Activated CD8-positive, alpha-beta memory T cell treated with anti-CD3 and anti-CD28 coated beads for 24 hours (primary cell): Measurements from ENCODE around the gene CALR3.
"Not testable (repeated sequence)": the region's sequence is repeated elsewhere in the genome, so short reads cannot be mapped to it uniquely, and the experiment has no call there.

Experiments used
- DNase-seq: peaks from one replicate; pipeline ENCODE4 v3.0.0-alpha.2; 2020

The CALR3 gene

DNA sequence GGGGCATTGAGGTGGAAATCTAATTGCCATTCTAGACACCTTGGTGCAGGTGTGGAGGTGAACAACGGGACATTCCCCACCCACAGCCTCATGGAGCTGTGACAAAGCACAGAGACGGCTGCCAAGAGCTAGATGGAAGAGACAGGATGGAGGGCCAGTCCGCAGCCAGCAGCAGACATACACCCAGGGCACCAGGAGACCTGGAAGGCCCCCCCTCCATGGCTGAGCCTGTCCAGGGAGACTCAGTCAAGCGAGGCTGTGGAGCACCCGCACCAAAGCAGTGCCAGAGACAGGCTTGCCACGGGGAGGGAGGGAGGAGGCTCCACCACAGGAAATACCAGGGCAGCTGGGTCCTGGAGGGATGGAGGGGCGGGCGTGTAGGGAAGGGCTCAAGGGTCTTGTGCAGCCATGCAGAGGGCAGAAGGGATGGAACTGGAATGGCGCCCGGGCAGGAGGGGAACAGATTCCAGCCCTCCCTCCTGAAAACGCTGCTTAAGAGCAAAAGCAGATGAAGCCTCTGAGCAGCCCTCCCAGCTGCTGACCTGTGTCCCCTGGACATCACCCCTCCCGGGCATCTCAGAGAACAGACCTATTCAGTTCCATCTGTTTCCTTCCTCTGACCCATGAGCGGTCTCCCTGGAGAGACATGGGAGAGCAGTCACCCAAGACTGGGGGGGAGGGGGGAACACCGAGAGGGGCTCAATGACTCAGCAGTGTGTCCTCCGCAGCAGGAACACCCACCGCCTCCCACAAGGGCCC, 38.6 kb downstream of the CALR3 start:
- no peak for DNase-seq

- no peak for DNase-seq
These were observed 39.2 kb downstream of the CALR3 start for GRCh38 chr19:16456652-16457194.

DNA sequence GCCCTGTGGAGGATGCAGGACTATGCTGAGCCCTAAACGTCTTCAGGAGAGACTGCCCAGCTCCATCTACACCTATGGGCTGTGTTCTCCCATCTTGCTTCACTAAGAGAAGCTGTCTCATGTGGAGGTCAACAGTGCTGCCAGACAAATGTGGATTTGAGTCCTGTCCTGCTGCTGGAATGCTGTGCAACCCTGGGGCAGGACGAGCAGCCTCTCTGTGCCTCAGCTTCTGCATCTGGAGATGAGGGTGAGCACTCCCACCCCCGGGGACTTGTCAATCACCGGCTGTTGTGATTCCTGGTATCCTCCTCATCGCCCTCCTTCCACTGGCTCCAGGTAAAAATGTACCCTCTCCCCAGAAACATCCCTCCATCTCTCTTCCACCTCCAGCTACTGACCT, 40.5 kb downstream of the CALR3 start:
- DNase-seq = no peak

DNA sequence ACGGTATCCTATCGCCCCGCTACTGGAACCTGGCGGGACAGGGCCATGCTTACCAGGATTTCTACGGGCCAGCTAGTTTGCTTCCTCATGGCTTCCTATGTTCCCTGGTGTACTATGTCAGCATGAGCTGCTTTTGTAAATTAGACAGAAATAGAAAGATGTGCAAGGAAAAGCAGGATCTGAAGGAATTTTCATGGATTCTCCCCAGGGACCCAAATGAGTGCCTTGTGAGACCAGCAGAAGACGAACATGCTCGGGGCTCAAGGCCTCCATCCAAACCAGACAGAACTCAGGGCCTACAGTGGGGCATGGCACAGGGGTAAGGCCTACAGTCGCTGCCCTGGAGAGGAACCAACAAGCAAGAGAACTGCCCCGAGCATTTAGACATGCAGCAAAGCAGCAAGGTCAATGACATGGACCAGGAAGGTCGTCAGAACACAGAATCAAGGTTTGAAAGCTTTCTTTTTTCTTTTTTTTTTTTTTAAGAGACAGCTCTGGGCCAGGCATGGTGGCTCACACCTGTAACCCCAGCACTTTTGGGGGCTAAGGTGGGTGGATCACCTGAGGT, 41.5 kb downstream of the CALR3 start:
- no peak for DNase-seq

DNA sequence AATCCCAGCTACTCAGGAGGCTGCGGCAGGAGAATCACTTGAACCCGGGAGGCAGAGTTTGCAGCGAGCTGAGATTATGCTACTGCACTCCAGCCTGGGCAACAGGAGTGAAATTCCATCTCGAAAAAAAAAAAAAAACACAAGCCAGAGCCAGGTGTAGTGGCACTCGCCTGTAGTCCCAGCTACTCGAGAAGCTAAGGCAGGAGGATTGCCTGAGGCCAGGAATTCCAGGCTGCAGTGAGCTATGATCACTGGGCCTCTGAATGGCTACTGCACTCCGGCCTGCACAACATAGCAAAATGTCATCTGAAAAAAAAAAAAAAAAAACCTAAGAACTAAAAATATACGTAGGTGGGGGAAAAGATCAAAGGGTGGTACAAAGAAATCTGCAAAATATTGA, 43.6 kb downstream of the CALR3 start:
- DNase-seq = no peak

- no peak for DNase-seq
These were observed 46.5 kb downstream of the CALR3 start for GRCh38 chr19:16449330-16449961.

- not testable (repeated sequence) for DNase-seq
These were observed 47.1 kb downstream of the CALR3 start for GRCh38 chr19:16448872-16449271.

DNA sequence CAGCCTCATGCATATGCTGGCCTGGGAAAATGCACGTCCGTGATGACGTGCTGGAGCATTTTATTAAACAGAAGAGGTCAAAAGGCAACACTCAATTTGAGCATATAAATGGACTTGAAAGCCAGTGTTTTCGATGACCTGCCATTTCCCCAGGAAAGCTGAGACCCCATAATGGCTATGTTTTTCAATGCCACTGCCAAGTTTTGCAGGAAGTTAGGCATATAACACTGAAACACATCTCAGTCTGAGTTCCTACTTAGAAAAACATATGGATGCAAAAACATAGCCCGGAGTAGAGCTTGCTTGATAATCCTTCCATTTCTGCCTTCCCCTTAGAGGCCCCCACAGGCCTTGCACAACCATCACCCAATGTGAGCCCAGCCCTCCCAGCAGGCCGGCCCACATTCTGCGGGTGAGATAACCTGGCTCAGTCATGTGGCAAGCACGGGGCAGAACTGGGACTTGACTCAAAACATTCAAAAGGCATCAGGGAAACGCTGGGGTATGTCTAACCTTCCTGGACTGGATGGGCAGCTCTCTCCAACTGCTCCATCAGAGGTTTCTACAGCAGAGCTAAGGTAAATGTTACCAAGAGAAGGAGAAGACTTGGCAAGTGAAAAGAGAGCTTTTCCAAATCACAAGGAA, 49.1 kb downstream of the CALR3 start:
- DNase-seq = peak; percentile 73

DNA sequence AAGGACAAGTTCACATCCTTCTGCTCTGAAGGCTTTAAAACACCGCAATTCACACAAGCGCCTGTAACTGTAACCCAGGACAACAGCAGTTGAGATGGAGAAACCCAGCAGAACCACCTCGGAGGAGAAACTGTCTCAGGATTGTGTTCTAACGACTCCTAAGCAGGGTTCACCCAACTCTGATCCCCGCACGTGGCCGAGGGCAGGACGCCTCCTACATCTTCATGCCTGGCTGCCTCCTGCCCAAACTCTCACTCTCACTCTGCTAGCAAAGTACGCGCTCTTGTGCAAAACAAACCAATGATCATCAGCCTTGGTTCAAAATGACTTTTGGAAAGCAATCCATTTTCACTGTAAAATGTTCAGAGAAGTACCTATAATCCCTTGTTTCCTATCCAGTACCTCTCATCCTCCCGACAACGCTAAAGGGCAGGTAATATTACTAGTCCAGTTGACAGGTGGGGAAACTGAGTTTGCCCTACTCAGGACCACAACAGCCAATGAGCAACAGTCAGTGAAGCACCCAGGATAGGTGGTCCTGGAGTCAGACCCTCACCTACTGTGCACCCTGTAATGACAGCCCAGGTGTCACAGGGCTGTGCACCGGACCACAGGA, 49.8 kb downstream of the CALR3 start:
- DNase-seq = no peak

GRCh38 chr19:16445238-16446107, 50.5 kb downstream of the CALR3 start:
- no peak for DNase-seq

GRCh38 chr19:16444269-16444600, 51.7 kb downstream of the CALR3 start:
- no peak for DNase-seq

GRCh38 chr19:16442386-16443276, 53.3 kb downstream of the CALR3 start:
- no peak for DNase-seq

GRCh38 chr19:16441661-16442162, 54.3 kb downstream of the CALR3 start:
- no peak for DNase-seq

DNA sequence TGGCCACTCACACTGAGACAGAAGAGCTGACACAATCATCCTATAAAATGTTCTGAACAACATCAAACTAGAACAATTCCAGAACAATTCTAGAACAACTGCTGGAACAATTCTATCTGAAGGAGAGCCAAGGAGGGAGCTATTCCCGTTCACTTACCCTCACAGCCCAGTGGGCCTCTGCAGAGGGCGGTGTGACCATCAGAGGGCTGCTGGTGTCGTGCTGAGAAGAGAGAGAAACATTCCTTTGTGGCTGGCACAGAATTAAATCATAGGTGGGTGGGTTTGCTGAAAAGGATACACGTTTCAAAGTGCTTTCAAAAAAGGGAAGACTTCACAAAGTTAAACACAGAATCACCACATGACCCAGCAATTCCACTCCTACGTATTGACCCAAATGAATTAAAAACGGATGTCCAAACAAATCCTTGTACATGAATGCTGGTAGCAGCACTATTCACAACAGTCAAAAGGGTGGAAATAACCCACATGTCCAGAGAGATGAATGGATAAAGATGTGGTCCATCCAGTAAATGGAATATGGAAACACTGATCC, 59.1 kb downstream of the CALR3 start:
- no peak for DNase-seq

DNA sequence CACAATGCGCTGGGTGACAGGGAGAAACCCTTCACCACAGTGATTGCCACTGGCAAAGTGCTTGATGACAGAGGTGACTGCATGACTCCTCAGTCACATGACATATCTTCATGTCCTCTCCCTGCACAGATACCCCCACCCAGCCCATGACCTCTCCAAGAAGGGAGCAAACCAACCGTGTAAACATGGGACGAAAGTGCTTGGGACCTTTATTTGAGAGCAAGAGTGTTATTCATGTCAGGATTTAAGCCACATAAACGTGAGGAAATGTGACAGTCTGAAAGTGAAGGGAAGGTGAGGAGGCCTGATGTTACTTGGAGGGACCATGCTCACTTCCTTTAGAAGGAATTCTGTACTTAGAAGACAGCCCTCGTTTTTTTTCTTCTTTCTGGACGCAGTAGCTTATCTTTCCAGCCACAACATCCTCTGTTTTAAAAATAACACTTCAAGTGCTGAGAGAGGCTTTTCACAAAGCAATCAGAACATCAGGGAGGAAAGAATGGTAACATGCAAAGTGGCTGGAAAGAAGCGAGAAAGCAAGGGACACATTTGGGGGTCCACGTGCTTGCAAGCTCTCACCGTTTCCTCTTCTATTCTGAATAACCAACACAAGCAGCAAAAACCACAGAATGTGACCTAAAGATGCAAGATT, 59.8 kb downstream of the CALR3 start:
- no peak for DNase-seq

DNA sequence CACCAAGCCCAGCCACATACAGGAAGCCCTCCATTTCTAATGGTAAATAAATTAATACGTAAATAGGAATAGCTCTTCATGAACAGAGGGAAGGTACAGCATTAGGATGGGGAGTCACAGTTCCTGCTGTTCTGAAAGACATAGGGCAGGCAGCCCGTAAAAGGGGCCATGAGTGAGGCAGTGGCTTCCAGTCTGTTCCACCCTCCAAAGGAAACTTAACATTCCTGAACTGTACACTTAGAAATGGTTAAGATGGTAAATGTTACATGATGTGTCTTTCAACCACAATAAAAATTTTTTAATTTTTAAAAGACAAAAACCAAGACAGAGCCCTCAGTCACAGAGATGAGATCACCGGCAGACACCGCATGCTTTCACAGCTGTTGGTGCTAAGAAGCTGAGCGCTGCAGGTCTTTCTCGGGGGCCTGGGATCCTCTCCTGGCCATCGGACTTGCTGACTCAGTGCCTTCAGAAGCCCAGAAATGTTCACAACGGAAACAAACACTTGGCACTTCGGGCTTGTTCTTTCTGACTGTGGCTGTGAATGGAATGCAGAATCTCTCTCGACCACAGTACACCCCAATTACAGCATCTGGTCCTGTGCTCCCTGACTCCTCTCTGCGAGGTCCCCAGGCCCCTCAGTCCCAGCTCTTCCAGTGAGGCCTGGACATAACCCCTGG, 60.6 kb downstream of the CALR3 start:
- DNase-seq = no peak

DNA sequence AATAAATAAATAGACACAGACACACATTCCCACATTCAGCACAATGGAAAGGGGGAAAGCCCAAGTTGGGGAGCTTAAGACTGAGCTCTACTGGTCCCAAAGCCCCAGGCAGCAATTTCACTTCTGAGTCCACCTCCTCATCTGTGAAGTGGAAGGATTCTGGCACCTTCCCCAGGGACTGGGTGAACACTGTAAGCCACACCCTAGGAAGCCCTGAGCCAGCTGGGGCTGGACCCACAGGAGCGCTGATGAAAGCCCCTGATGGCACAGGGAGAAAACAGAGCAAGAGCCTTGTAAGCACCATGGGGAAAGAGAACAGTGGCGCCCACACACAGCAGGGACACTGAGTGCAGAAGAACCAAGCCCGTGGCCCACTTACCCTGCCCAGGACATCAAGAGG, 62.0 kb downstream of the CALR3 start:
- no peak for DNase-seq

- no peak for DNase-seq
These were observed 66.2 kb downstream of the CALR3 start for GRCh38 chr19:16429759-16430091.

- DNase-seq = no peak
These were observed 66.8 kb downstream of the CALR3 start for GRCh38 chr19:16429066-16429758.
